ENCODE measurements around the gene LDB3. TPM values are rescaled to one million over a fixed set of nuclear protein-coding genes. Genes with fewer than 3 reads are reported as not detected.

The LDB3 gene
- total and polyA plus RNA-seq, 2 of the 8 experiments (the other 6 are each of a cell fraction or from before 2014, with no cell fraction given): 0.20 to 0.43 TPM

DNA sequence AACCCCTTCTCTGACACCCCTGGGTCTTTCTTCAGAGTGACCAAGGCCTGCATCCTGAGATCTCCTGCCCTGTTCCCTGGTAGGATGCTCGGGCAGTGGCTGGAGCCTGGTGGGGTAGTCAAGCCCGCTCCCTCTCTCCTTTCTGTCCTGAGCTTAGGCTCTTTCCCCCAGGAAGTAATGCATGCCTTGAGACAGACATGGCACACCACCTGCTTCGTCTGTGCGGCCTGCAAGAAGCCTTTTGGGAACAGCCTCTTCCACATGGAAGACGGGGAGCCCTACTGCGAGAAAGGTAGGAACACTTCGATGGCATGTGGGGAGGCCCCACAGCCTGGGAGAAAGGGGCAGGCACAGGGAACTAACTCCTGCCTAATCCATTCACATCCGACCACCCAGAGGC lies 50.2 kb downstream of the LDB3 start:
- Histone ChIP-seq H3K27me3 (replicated peaks in 1 of 4; ENCODE audit: control insufficient read depth in 3 of 4, extremely low read depth in 1 of 4, insufficient read depth in 3 of 4, low read length in 3 of 4) (no peaks in the 10 kb centered on the region), H2BK12ac (ENCODE audit: low read depth, low read length) (no peak overlapping the region), H3K23ac (ENCODE audit: insufficient read length) (no peak overlapping the region), H3K56ac (replicated peaks; ENCODE audit: insufficient read length, low read depth, low read length) (no peak overlapping the region), H3K4me3 (ENCODE audit: extremely low read depth in 1 of 4, insufficient read depth in 2 of 4, low read depth in 3 of 4, low read length in 4 of 4) (no peak overlapping the region), H4K91ac (replicated peaks; ENCODE audit: insufficient read length, low read length) (no peak overlapping the region), H2AK5ac (ENCODE audit: low read depth, low read length) (no peak overlapping the region), H3K4me1 (replicated peaks in 1 of 4; ENCODE audit: control insufficient read depth in 3 of 4, insufficient read depth in 4 of 4, low read length in 3 of 4) (peaks cover 3 to 7% (median 3%) of the 10 kb centered on the region in 4 experiments; a peak in 4 of 7 replicates), H3K4me2 (ENCODE audit: insufficient read depth in 1 of 2, low read depth in 2 of 2, low read length in 2 of 2) (no peak overlapping the region), H2BK20ac (ENCODE audit: low read length) (no peak overlapping the region), H4K5ac (ENCODE audit: insufficient read length, low read depth, low read length) (no peak overlapping the region), H2BK15ac (ENCODE audit: low read length) (no peak overlapping the region), H3K14ac (ENCODE audit: insufficient read length) (no peak overlapping the region), H3K79me2 (ENCODE audit: control insufficient read depth in 1 of 2, insufficient read depth in 2 of 2, low read length in 2 of 2) (no peaks in the 10 kb centered on the region), H2BK120ac (replicated peaks; ENCODE audit: low read depth, low read length) (no peak overlapping the region), H3K79me1 (ENCODE audit: low read depth, low read length) (no peaks in the 10 kb centered on the region), H2AFZ (ENCODE audit: low read length) (no peak overlapping the region), H3K36me3 (ENCODE audit: control insufficient read depth in 2 of 4, insufficient read depth in 4 of 4, low read length in 3 of 4) (no peaks in the 10 kb centered on the region), H3K4ac (replicated peaks; ENCODE audit: insufficient read length, low read depth, low read length) (no peak overlapping the region), H3K9ac (replicated peaks in 1 of 4; ENCODE audit: extremely low read depth in 1 of 4, low read depth in 3 of 4, low read length in 3 of 4) (no peak overlapping the region; a peak in 1 of 7 replicates), H3K9me3 (ENCODE audit: insufficient read depth in 2 of 2, low read depth in 1 of 2, low read length in 1 of 2) (no peaks in the 10 kb centered on the region), H3K18ac (ENCODE audit: extremely low read depth, low read length) (no peak overlapping the region), H3K27ac (ENCODE audit: low read depth, low read length) (no peak overlapping the region), H2BK5ac (ENCODE audit: low read depth, low read length) (no peak overlapping the region), H3K23me2 (ENCODE audit: low read depth, low read length) (no peaks in the 10 kb centered on the region), H4K20me1 (replicated peaks in 1 of 2; ENCODE audit: control insufficient read depth in 1 of 2, insufficient read depth in 2 of 2, low read length in 2 of 2) (no peaks in the 10 kb centered on the region), H4K8ac (ENCODE audit: extremely low read depth, insufficient read depth, low read length) (no peak overlapping the region)
- POLR2A ChIA-PET (ENCODE audit: partially characterized antibody): interaction anchor here (1.9 kb wide), 1 partner anchor 15 kb away, joined by 5 read pairs; no protein-coding TSS in a partner anchor
- CTCF ChIA-PET (ENCODE audit: partially characterized antibody): interaction anchor here (0.6 to 2.1 kb wide), 5 partner anchors 9 to 45 kb away, joined by 3 to 8 read pairs (median 3); no protein-coding TSS in a partner anchor
- DNase-seq (ENCODE audit: low read depth in 1 of 2, low spot score in 2 of 2): no peak
- WGBS, 2 experiments (ENCODE audit: extremely low coverage in 1 of 2, insufficient coverage in 1 of 2, insufficient read length in 1 of 2, insufficient replicate concordance in 2 of 2, low coverage in 1 of 2, low lambda C conversion rate in 2 of 2, missing lambda C conversion rate in 1 of 2): 85% methylated on average over 8 of the region's 8 CpGs; no CpG with 5 or more reads in 1 of the 2 experiments
- FAIRE-seq: no peak
- no peak for TF ChIP-seq ASH2L (IDR thresholded peaks at IDR 0.05; ENCODE audit: low read length)
- no peak for TF ChIP-seq USF2 (IDR thresholded peaks at IDR 0.05; ENCODE audit: low read length)
- TF ChIP-seq TAF7 (optimal IDR thresholded peaks at IDR 0.05; ENCODE audit: borderline replicate concordance, low read depth, low read length): no peak
- no peak for TF ChIP-seq KDM1A (IDR thresholded peaks at IDR 0.05; ENCODE audit: borderline replicate concordance, low read length)
- no peak for TF ChIP-seq HDAC2 (IDR thresholded peaks at IDR 0.05; ENCODE audit: borderline replicate concordance in 1 of 2, low read depth in 2 of 2, low read length in 2 of 2)
- TF ChIP-seq CTBP2 (IDR thresholded peaks at IDR 0.05; ENCODE audit: borderline replicate concordance, insufficient read depth, insufficient read length, low read length): no peak
- TF ChIP-seq, protein P1, sequence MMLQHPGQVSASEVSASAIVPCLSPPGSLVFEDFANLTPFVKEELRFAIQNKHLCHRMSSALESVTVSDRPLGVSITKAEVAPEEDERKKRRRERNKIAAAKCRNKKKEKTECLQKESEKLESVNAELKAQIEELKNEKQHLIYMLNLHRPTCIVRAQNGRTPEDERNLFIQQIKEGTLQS (IDR thresholded peaks at IDR 0.05; ENCODE audit: insufficient read depth, low read depth, low read length): no peak
- TF ChIP-seq SP2 (IDR thresholded peaks at IDR 0.05; ENCODE audit: low read length): no peak
- TF ChIP-seq FOSL1 (IDR thresholded peaks at IDR 0.05; ENCODE audit: insufficient read depth, low read depth, low read length): no peak
- no peak for TF ChIP-seq SP1 (IDR thresholded peaks at IDR 0.05; ENCODE audit: low read depth, low read length)
- no peak for TF ChIP-seq SAP30 (IDR thresholded peaks at IDR 0.05; ENCODE audit: insufficient read depth, insufficient replicate concordance, low read length)

Data from H1 (cell line).